SIG-M5 treated with dmso at 0.1 percent for 504 hours (cell line): ENCODE data around the gene NAPEPLD.
"Not testable (repeated sequence)": the region's sequence is repeated elsewhere in the genome, so short reads cannot be mapped to it uniquely, and the experiment has no call there.

Experiments
- DNase-seq: peaks from one replicate; lab custom pipeline; 2025; ENCODE audit not compliant: unreplicated experiment; lab: John Stamatoyannopoulos, UW

The NAPEPLD gene

DNA sequence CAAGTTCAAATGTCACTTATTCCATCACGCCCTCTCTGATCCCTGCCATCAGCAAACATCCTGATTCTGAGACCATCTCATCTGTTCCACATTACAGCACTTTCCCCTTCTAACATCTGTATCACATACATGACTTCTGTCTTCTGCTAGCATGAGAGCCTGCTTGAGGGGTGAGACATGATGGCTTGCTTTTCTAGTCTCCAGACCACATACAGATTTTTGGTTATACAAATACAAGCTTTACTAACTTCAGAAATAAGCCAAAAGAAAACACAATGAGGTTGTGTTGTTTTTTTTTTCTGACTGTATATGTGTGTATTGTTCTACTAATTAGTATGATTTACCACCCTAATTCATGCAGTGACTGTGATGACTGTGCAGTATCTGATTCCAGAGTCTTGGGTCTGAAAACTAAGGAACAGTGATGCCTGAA is 34.3 kb downstream of the NAPEPLD start:
- DNase-seq = no peak

GRCh38 chr7:103113164-103113563 is 35.7 kb downstream of the NAPEPLD start:
- DNase-seq = no peak

GRCh38 chr7:103106703-103107070 is 42.2 kb downstream of the NAPEPLD start:
- DNase-seq = not testable (repeated sequence)

- DNase-seq = no peak
These were observed 42.7 kb downstream of the NAPEPLD start for GRCh38 chr7:103106005-103106702.

- DNase-seq = no peak
These were observed 47.4 kb downstream of the NAPEPLD start for GRCh38 chr7:103101543-103101942.

- no peak for DNase-seq
These were observed 48.6 kb downstream of the NAPEPLD start for GRCh38 chr7:103100348-103100747.

- no peak for DNase-seq
These were observed 51.9 kb downstream of the NAPEPLD start for GRCh38 chr7:103097041-103097440.

- DNase-seq = not testable (repeated sequence)
These were observed 53.3 kb downstream of the NAPEPLD start for GRCh38 chr7:103095558-103095957.

DNA sequence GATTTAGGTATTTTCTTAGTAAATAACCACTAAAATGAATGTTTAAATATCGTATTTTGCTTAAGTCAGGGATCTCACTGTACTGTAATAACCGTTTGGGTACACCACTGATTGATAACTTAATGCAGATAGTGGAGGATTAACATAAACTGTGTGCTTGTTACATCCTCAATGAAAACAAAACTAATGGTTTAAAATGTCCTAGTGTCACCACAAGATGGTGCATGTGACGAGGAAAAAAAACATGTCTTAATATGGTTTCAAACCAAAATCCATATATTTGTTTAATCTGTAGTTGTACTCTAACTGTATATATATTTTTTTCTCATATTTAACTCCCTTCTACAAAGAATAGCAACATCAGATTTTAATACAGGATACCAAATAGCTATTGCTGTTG is 54.8 kb downstream of the NAPEPLD start:
- DNase-seq = no peak

DNA sequence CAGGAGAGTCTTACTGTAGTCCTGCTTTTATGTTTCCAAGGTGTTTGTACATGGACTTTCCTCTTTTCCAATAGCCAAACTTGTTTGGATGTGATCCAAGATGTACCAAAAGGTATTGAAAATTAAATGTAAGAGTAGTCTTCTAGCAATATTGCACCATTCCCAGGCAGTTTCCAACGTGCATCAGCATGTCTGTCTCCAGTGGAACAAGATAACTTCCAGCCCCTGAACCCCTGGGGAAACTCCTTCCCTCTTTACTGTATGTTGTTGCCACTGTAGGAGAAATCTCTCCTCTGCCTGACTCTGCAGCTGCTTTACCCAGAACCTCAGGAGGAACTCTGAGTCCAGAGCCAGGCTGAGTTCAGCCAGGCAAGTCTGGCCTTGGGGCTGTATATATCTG is 55.5 kb downstream of the NAPEPLD start:
- no peak for DNase-seq

DNA sequence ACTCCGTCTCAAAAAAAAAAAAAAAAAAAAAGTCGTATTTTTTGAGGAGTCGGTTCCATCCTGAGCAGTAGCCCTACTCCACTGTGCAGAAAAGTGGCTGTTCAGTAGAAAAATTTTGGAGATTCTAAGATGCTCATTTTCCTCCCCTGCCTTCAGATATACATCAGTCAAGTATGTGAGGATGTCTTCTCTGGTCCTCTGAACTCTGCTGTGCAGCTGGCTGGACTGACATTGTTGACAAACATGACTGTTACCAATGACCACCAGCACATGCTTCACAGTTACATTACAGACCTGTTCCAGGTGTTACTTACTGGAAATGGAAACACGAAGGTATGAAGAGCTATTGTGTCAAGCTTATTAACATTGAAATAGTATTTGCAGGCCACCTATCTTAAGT is 56.6 kb downstream of the NAPEPLD start:
- DNase-seq = not testable (repeated sequence)

DNA sequence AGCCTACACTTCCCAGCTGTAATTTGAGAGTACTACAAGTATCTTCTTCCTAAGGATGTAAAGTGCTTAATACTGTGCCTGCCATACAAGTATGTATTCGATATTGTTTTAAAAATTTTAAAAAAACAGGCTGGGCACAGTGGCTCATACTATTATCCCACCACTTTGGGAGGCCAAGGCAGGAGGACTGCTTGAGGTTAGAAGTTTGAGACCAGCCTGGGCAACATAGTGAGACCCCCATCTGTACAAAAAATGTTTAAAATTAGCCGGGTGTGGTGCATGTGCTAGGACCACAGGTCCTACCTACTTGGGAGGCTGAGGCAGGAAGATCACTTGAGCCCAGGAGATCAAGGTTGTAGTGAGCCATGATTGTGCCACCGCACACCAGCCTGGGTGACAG is 65.7 kb downstream of the NAPEPLD start:
- no peak for DNase-seq

DNA sequence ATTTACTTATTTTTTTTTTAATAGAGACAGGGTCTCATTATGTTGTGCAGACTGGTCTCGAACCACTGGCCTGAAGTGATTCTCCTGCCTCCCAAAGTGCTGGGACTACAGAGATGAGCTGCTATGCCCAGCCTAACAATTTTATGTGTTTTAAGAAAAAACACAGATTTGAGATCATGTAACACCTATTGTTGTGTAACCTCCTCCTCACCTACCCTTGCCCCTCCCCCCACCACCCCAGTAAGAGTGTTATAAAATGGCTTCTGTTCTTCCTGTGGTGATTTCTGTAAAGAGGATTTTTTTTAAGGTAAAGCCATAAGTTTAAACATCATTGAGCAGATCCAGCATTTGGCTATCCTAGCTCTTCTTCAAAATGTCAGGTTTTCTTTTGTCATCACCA is 66.4 kb downstream of the NAPEPLD start:
- no peak for DNase-seq

GRCh38 chr7:103080923-103081322 is 68.0 kb downstream of the NAPEPLD start:
- DNase-seq = no peak

DNA sequence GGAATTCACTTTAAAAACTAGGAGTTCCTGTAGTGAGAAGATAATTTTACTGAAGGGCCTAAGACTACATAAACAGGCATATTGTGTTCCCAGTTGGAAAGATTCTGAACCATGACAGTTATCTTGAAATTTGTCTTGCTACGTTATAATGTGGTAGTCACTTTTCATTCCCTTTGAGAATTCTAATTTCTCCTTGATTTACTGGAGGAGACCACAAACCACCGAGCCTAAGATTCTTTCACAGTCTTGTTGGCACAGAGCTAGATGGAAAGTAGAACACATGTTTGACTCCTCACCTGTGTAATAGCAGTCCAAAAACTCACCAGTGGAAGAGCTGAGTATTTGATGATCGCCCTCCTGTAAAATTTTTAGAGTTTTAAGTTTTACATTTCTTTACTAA is 69.1 kb downstream of the NAPEPLD start:
- DNase-seq = no peak

DNA sequence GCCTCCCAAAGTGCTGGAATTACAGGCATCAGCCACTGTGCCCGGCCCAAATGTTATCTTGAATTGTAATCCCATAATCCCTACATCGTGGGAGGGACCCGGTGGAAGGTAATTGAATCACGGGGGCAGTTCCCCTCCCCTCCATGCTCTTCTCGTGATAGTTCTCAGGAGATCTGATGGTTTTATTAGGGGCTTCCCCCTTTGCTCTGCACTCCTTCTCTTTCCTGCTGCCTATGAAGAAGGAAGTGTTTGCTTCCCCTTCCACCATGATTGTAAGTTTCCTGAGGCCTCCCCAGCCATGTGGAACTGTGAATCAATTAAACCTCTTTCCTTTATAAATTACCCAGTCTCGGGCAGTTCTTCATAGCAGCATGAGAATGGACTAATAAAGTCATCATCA is 70.7 kb downstream of the NAPEPLD start:
- not testable (repeated sequence) for DNase-seq

DNA sequence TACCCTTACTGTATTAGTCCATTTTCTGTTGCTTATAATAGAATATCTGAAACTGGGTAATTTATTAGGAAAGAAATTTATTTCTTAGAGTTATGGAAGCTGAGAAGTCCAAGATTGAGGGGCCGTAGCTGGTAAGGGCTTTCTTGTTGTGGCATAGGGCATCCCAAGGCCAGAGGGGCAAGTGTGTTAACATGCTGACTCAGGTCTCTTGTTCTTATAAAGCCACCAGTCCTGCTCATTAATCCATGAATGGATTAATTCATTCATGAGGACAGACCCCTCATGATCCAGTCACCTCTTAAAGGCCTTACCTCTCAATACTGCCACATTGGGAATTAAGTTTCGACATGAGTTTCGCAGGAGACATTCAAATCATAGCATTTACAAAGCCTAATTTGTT is 71.6 kb downstream of the NAPEPLD start:
- DNase-seq = no peak

- no peak for DNase-seq
These were observed 72.1 kb downstream of the NAPEPLD start for GRCh38 chr7:103076764-103077163.

DNA sequence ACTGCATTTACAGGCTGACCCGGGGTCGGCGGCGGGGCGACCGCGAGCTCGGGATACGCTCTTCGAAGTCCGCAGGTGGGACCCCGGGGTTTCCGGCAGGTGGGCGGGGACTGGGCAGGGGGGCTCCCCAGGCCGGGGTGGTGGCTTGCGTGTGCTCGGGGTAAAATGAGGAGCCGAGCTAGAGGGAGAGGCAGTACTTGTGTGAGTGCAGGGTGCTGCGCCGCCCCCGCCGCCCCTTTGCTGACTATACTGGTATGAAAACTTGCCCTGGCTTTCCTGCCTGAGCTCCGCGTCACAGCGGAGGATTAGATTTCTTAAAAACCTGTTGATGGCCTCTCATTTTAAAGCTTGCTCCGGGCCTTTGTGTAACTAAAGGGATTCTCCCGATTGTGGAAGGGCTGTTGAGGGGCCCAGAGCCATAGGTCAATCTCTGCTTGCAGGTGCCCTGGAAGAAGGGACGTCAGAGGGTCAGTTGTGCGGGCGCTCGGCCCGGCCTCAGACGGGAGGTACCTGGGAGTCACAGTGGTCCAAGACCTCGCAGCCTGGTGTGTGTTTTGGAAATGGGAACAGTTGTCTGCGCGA is 73.5 kb downstream of the NAPEPLD start:
- DNase-seq = peak; percentile 32

DNA sequence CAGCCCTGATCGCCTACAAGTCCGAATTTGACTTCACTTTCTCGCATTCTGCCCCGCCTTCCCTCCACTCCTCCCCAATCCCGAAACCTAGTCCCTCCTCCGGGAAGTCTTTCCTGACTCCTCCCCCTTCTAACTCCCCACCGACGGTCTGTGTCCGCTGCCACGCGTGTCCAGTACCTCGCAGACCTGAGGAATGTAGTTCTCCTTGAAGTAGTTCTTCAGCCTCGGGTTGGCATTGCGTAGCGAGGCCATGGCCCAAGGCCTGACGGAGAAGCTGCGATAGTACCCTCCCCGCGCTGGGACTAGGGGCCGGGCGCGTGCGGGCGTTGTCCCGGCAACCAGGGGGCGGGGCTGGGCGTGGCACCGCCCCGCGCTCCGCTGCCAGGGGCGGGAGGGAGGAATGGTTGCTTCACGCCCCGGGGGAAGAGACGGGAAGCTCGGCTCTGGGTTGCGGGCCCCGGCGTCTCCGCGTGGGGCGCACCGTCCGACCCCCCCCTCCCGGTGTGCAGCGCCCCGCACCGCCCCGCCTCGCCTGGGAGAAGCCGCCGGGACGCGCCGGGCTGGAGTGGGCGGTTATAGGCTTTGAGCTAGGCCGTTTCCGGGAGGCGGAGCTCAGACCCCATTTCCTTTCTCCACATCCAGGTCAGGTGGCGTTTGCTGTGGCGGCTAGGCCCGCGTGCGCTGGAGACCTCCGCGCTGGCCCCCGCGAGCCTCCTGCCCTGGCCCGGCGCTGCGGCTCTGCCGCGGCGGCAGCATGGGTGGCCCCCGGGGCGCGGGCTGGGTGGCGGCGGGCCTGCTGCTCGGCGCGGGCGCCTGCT is 74.2 kb downstream of the NAPEPLD start, which contains the start of the genes ARMC10 and FBXL13:
ARMC10 (plus strand) TSS at position 622 of the 818 bp plus-strand sequence; CDS start at position 755, 133 bp downstream.
FBXL13 (minus strand) TSS at position 278 of the 818 bp plus-strand sequence.
- peak; percentile 89 for DNase-seq

GRCh38 chr7:103073989-103074518 is 74.8 kb downstream of the NAPEPLD start:
- no peak for DNase-seq

DNA sequence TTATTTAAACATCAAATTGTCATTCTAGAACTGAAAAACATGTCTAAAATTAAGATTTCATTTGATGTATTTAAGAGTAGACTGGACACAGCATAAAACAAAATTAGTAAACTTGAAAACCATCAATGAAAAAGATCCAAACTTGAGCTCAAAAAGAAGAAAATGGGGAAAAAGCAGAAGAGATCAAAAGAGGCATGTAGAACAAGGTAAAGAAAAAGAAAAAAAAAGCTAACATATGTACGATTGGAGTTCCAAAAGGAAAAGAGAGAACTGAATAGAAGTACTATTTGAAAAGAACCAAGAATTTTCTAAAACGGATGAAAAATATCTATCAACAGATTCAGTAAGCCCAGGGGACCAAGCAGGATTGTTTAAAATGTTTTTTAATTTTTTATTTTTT is 77.9 kb downstream of the NAPEPLD start:
- DNase-seq = no peak
